ENCODE measurements around the gene ADAP1.

GRCh38 chr7:926061-927030 lies 28.1 kb downstream of the ADAP1 start:
- TF ChIP-seq CTCF (IDR thresholded peaks at IDR 0.05), result no peak
- no peak for TF ChIP-seq POLR2A (IDR thresholded peaks at IDR 0.05)

All from heart left ventricle (tissue), 13 donors.